DOHH2 (cell line): ENCODE results near the gene TRIM54.

Experiments
- H3F3A ChIP-seq: fragments of 200-600 bp; sonication (generic), shearing (Covaris generic); 2 replicates; pipeline ENCODE4 v1.6.0; 2016; ENCODE audit warnings: antibody characterized with exemption, mild to moderate bottlenecking; ENCODE audit not compliant: control insufficient read depth, insufficient read depth
- H3K27ac ChIP-seq: fragments of 200-600 bp; sonication (generic); 2 replicates; pipeline ENCODE4 v1.5.1; 2014; ENCODE audit warnings: low read depth, mild to moderate bottlenecking, low read length, moderate library complexity
- H3K27me3 ChIP-seq: fragments of 200-600 bp; sonication (generic); 2 replicates; pipeline ENCODE4 v1.6.1; 2014; ENCODE audit warnings: mild to moderate bottlenecking, low read length, mixed read lengths; ENCODE audit not compliant: control insufficient read depth
- H3K36me3 ChIP-seq: fragments of 200-600 bp; sonication (generic); 2 replicates; pipeline ENCODE4 v1.6.1; 2014; ENCODE audit warnings: mild to moderate bottlenecking, low read length, moderate library complexity, mixed read lengths; ENCODE audit not compliant: control insufficient read depth
- H3K4me1 ChIP-seq: fragments of 200-600 bp; sonication (generic); 2 replicates; pipeline ENCODE4 v1.6.1; 2014; ENCODE audit warnings: mild to moderate bottlenecking, low read length, mixed read lengths; ENCODE audit not compliant: control insufficient read depth
- H3K4me2 ChIP-seq: fragments of 200-600 bp; sonication (generic); 2 replicates; pipeline ENCODE4 v1.6.0; 2014; ENCODE audit warnings: mild to moderate bottlenecking, low read length, moderate library complexity
- H3K4me3 ChIP-seq: fragments of 200-600 bp; sonication (generic); 2 replicates; pipeline ENCODE4 v1.5.1; 2014; ENCODE audit warnings: mild to moderate bottlenecking, low read length, mixed read lengths
- H3K79me2 ChIP-seq: fragments of 200-600 bp; sonication (generic); 2 replicates; pipeline ENCODE4 v1.6.1; 2014; ENCODE audit warnings: mild to moderate bottlenecking, low read length, mixed read lengths; ENCODE audit not compliant: control insufficient read depth
- H3K9me2 ChIP-seq: fragments of 200-600 bp; sonication (generic); replicated peaks from 2 replicates; pipeline ENCODE4 v1.6.1; 2014; ENCODE audit warnings: mild to moderate bottlenecking, low read length, mixed read lengths; ENCODE audit not compliant: control insufficient read depth
- H3K9me3 ChIP-seq: fragments of 200-600 bp; sonication (generic); 2 replicates; pipeline ENCODE4 v1.6.1; 2014; ENCODE audit warnings: antibody characterized with exemption, low read length, mixed read lengths; ENCODE audit not compliant: control insufficient read depth, insufficient read depth
- H4K20me1 ChIP-seq: fragments of 200-600 bp; sonication (generic); 2 replicates; pipeline ENCODE4 v1.6.0; 2014; ENCODE audit warnings: low read depth, mild to moderate bottlenecking, antibody characterized with exemption, low read length, moderate library complexity; ENCODE audit not compliant: control insufficient read depth, insufficient read depth
- EZH2phosphoT487 ChIP-seq: fragments of 200-600 bp; sonication (generic); IDR thresholded peaks from 2 replicates; pipeline ENCODE4 v1.6.1; 2017; ENCODE audit warnings: borderline replicate concordance, mild to moderate bottlenecking, antibody characterized with exemption, low read length, moderate library complexity, mixed read lengths
- TF ChIP-seq, protein P1 (sequence below): fragments of 200-600 bp; sonication (generic); IDR thresholded peaks from one replicate; pipeline ENCODE4 v1.5.1; 2014; ENCODE audit warnings: antibody characterized with exemption, mild to moderate bottlenecking, low read depth, low read length; ENCODE audit not compliant: poor library complexity, severe bottlenecking

Gene TRIM54

DNA sequence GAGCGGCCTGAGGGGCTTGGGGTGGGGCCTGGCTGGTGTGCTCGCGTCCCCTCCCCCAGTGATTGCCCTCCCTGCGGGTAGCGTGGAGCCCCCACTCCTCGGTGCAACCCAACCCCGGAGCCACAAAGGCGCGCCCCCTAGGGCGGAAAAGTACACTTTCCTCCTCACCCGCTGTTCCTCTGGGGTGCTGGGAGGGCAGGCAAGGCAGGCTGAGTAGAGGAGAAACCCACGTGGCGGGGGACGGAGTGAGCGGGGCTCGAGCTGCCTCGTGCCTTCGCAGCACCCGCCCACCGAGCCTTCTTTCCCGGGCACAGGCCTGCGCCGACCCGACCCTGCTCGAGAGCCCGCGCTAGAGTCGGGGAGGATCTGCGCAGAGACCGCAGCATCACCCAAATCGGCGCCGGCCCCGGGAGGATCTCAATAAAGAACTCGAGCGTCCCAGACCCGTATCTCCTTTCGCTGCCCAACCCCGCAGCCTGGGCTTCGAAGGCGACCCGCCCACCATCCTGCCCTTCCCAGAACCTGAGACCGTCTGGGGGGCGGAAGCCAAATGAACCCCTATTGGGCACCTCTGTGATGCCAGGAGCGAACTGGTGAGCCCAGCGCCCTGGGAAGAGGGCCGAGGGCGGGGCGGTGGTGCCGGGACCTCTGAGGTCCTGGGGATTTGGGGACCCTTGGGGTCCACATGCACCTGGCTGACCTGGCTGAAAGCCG is 24.5 kb downstream of the TRIM54 start:
- peak overlapping the region; percentile 38 for H3K4me2 ChIP-seq

DNA sequence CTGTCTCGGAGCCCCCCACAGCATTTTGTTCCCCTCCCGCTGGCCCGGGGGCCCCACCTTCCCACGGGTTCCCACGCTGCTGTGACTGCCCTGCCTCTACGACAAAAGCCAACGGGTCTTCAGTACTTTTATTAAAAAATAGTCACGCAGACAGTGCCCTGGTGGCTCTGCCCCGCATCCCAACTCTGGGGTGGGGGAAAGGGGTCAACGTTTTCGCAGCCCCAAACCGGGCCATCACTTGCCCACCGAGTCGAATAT is 25.0 kb downstream of the TRIM54 start:
- no peaks in the 10 kb centered on the region for H3K27me3 ChIP-seq
- H3K27ac ChIP-seq, result no peak overlapping the region
- H3K4me3 ChIP-seq, result no peak overlapping the region
- no peaks in the 10 kb centered on the region for H3K79me2 ChIP-seq
- H3K4me1 ChIP-seq, result peaks cover 20% of the 10 kb centered on the region
- no peaks in the 10 kb centered on the region for H3K9me2 ChIP-seq
- no peaks in the 10 kb centered on the region for H4K20me1 ChIP-seq
- peaks cover 3% of the 10 kb centered on the region; the same call in 1 of the 2 replicates for H3K36me3 ChIP-seq
- peaks cover 2% of the 10 kb centered on the region; the same call in 1 of the 2 replicates for H3F3A ChIP-seq
- no peaks in the 10 kb centered on the region for H3K9me3 ChIP-seq
- H3K4me2 ChIP-seq, result no peak overlapping the region
- TF ChIP-seq, protein P1, sequence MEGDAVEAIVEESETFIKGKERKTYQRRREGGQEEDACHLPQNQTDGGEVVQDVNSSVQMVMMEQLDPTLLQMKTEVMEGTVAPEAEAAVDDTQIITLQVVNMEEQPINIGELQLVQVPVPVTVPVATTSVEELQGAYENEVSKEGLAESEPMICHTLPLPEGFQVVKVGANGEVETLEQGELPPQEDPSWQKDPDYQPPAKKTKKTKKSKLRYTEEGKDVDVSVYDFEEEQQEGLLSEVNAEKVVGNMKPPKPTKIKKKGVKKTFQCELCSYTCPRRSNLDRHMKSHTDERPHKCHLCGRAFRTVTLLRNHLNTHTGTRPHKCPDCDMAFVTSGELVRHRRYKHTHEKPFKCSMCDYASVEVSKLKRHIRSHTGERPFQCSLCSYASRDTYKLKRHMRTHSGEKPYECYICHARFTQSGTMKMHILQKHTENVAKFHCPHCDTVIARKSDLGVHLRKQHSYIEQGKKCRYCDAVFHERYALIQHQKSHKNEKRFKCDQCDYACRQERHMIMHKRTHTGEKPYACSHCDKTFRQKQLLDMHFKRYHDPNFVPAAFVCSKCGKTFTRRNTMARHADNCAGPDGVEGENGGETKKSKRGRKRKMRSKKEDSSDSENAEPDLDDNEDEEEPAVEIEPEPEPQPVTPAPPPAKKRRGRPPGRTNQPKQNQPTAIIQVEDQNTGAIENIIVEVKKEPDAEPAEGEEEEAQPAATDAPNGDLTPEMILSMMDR, result no peak
- TF ChIP-seq EZH2phosphoT487, result no peak

More for the DNA sequence above, 24.5 kb downstream of the TRIM54 start:
- peaks cover 2% of the 10 kb centered on the region; the same call in 1 of the 2 replicates for H3F3A ChIP-seq
- H3K9me3 ChIP-seq, result no peaks in the 10 kb centered on the region
- no peak overlapping the region for H3K4me3 ChIP-seq
- no peaks in the 10 kb centered on the region for H3K9me2 ChIP-seq
- H3K27ac ChIP-seq, result no peak overlapping the region
- no peak for TF ChIP-seq EZH2phosphoT487
- TF ChIP-seq, protein P1, result peak; percentile 31
- no peaks in the 10 kb centered on the region for H3K27me3 ChIP-seq
- peaks cover 3% of the 10 kb centered on the region; the same call in 1 of the 2 replicates for H3K36me3 ChIP-seq
- no peaks in the 10 kb centered on the region for H3K79me2 ChIP-seq
- peaks cover 20% of the 10 kb centered on the region for H3K4me1 ChIP-seq
- no peaks in the 10 kb centered on the region for H4K20me1 ChIP-seq

DNA sequence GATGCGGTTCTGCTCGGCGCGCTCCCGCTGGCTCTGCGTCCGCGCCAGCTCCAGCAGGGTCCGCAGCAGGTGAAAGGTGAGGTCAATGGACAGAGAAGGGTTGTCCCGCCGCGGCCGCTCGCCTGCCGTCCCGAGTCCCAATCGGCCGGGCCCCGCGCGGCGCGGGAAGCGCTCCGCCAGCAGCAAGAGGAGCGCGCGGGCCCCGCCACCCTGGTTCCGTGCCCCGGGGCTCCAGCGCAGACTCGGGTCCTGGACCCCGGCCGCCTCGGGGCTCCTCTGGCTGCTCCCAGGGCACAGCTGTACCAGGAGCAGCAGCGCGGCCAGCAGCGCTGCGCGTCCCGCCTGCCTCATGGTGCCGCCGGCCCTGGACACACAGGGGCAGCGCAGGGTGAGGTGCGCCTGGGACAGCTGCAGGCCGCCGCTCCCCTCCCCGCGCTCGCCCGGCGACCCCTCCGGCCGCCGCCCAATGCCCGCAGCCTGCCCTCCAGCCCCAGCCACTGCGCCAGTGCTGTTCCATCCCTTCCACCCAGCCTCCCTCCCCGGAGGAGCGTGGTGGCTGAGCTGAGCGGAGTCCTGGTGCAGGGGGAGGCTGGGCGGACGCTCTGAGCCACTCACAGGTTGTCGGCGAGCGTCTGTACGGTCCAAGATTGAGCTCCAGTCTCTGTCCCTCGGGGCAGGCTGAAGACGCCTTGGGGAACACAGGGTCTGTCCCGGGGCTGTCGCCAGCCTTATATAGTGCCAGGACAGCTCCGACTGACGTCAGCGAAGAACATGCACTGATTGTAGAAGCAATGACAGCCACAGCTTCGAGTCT is 25.5 kb downstream of the TRIM54 start:
- no peaks in the 10 kb centered on the region for H4K20me1 ChIP-seq
- peaks cover 17% of the 10 kb centered on the region for H3K4me1 ChIP-seq
- H3K4me2 ChIP-seq, result no peak overlapping the region
- no peak overlapping the region for H3K4me3 ChIP-seq
- H3K36me3 ChIP-seq, result peaks cover 3% of the 10 kb centered on the region; the same call in 1 of the 2 replicates
- H3K79me2 ChIP-seq, result no peaks in the 10 kb centered on the region
- no peaks in the 10 kb centered on the region for H3K27me3 ChIP-seq
- TF ChIP-seq, protein P1, result no peak
- TF ChIP-seq EZH2phosphoT487, result no peak
- H3K9me3 ChIP-seq, result no peaks in the 10 kb centered on the region
- no peaks in the 10 kb centered on the region for H3K9me2 ChIP-seq
- H3K27ac ChIP-seq, result no peak overlapping the region
- H3F3A ChIP-seq, result peaks cover under 1% of the 10 kb centered on the region; the same call in 1 of the 2 replicates
